Measurements from ENCODE around the gene CAMKK1. TPM values are rescaled to one million over a fixed set of nuclear protein-coding genes. Genes with fewer than 3 reads are reported as not detected.

CAMKK1 gene
- polyA plus RNA-seq, 2 of the 4 experiments (the other 2 are of a cell fraction) = 6.9 to 14.8 TPM

GRCh38 chr17:3851461-3852100 lies 41.3 kb downstream of the CAMKK1 start:
- WGBS (ENCODE audit: missing lambda C conversion rate) = 81% methylated on average over 24 of the region's 24 CpGs
- Histone ChIP-seq H3K4me2 (no peak overlapping the region), H3K4me1 (0 out of 3 replicates have a peak, but pooled peaks cover 2% of the 10 kb centered on the region), H3K9me3 (no peaks in the 10 kb centered on the region), H3K27ac (no peak overlapping the region), H3K4me3 (no peak overlapping the region)
- DNase-seq (ENCODE audit: low read depth in 1 of 2, low spot score in 1 of 2) (no peak), ATAC-seq (no peak), FAIRE-seq (no peak)
- ChIA-PET POLR2A (no interaction called here), CTCF (interaction anchor here (1.0 to 11.3 kb wide), 9 partner anchors 8 to 803 kb away, joined by 3 to 224 read pairs (median 7); partner anchors contain the start of gene P2RX1)
- TF ChIP-seq RAD21 (conservative IDR thresholded peaks at IDR 0.05 in 1 of 2, IDR thresholded peaks at IDR 0.05 in 1 of 2) (no peak), E2F6 (IDR thresholded peaks at IDR 0.05; ENCODE audit: borderline replicate concordance, low read depth) (no peak), USF2 (IDR thresholded peaks at IDR 0.05) (no peak), ZC3H11A (IDR thresholded peaks at IDR 0.05) (no peak), POLR2A (IDR thresholded peaks at IDR 0.05; ENCODE audit: low read length) (no peak), MYC (IDR thresholded peaks at IDR 0.05; ENCODE audit: borderline replicate concordance, low read length) (no peak), EP300 (IDR thresholded peaks at IDR 0.05) (no peak), HMGXB4 (CRISPR knock-in tag; IDR thresholded peaks at IDR 0.05; ENCODE audit: borderline replicate concordance) (no peak), GATA3 (IDR thresholded peaks at IDR 0.05; ENCODE audit: borderline replicate concordance) (no peak)

GRCh38 chr17:3848229-3848835 lies 44.5 kb downstream of the CAMKK1 start:
- TF ChIP-seq HES2 (IDR thresholded peaks at IDR 0.05) (no peak), BCL3 (IDR thresholded peaks at IDR 0.05) (no peak), MYC (IDR thresholded peaks at IDR 0.05; ENCODE audit: borderline replicate concordance, low read length) (no peak), ATOH8 (CRISPR knock-in tag; IDR thresholded peaks at IDR 0.05; ENCODE audit: low read depth) (no peak), NPAS2 (CRISPR knock-in tag; IDR thresholded peaks at IDR 0.05; ENCODE audit: borderline replicate concordance) (no peak), SREBF2 (IDR thresholded peaks at IDR 0.05) (no peak), FOSL2 (IDR thresholded peaks at IDR 0.05) (no peak), FOSL2 (CRISPR knock-in tag; IDR thresholded peaks at IDR 0.05) (no peak)
- FAIRE-seq (no peak), DNase-seq (ENCODE audit: low read depth in 1 of 2, low spot score in 1 of 2) (no peak), ATAC-seq (no peak)
- Histone ChIP-seq H3K4me1 (peaks cover 17% of the 10 kb centered on the region), H3K9me3 (no peaks in the 10 kb centered on the region), H3K4me3 (no peak overlapping the region), H3K4me2 (no peak overlapping the region), H3K27ac (no peak overlapping the region)
- ChIA-PET CTCF (interaction anchor here (1.5 to 11.3 kb wide), 5 partner anchors 13 to 112 kb away, joined by 4 to 224 read pairs (median 72); partner anchors contain the start of gene P2RX1), POLR2A (no interaction called here)
- 90% methylated on average over 9 of the region's 9 CpGs for WGBS (ENCODE audit: missing lambda C conversion rate)
